Endothelial cell of umbilical vein (primary cell): Measurements from ENCODE around the gene LOXL3. TPM values are rescaled to one million over a fixed set of nuclear protein-coding genes. Genes with fewer than 3 reads are reported as not detected.

ENCODE experiments used
- BruUV-seq: library from RNA; stranded (reverse); fragments of 400-500 nt; replicated peaks from 2 replicates; lab custom pipeline; 2021; lab: Mats Ljungman, UMichigan
- CTCF ChIA-PET: fragments of 300-600, 350-600 bp; sonication (Branson Sonifier 250); formaldehyde crosslinking; loops from one replicate; lab custom pipeline; 2021; ENCODE audit warnings: antibody characterized with exemption, inconsistent platforms; lab: Charles Lee
- POLR2A ChIA-PET: fragments of 300-600, 350-600 bp; sonication (Branson Sonifier 250); formaldehyde crosslinking; loops from one replicate; lab custom pipeline; 2021; ENCODE audit warnings: antibody characterized with exemption, inconsistent platforms; lab: Charles Lee
- DNase-seq: peaks from one replicate; pipeline ENCODE4 v3.0.0-alpha.2; 2011; ENCODE audit warnings: low read depth, low spot score
- FAIRE-seq: peaks from 2 replicates; lab custom pipeline; 2011; peaks lifted over from hg19 to GRCh38; lab: Jason Lieb, UNC
- H2AFZ ChIP-seq: 2 replicates; pipeline ENCODE4 v1.6.0; 2012; ENCODE audit warnings: low read depth, low read length, control low read depth, inconsistent platforms
- H3K27ac ChIP-seq: 2 replicates; pipeline ENCODE4 v1.5.1; 2011; ENCODE audit warnings: low read depth, mild to moderate bottlenecking, control low read depth, low read length, moderate library complexity; ENCODE audit not compliant: insufficient read depth
- H3K27me3 ChIP-seq, 2 experiments: 2 replicates each; pipeline versions ENCODE4 v1.6.0 to v1.6.1; 2011; ENCODE audit warnings: low read length in 2 of 2, mixed read lengths in 1 of 2; ENCODE audit not compliant: control insufficient read depth in 2 of 2, insufficient read depth in 2 of 2
- H3K36me3 ChIP-seq, 2 experiments: 2 replicates in 1 of 2; 3 replicates in 1 of 2; pipeline ENCODE4 v1.5.1; 2011; ENCODE audit warnings: low read length in 2 of 2, mild to moderate bottlenecking in 1 of 2, moderate library complexity in 1 of 2; ENCODE audit not compliant: control insufficient read depth in 2 of 2, insufficient read depth in 2 of 2; ENCODE audit errors: extremely low read depth in 1 of 2
- H3K4me1 ChIP-seq: 3 replicates; pipeline ENCODE4 v1.5.1; 2011; ENCODE audit warnings: mild to moderate bottlenecking, low read length; ENCODE audit not compliant: control insufficient read depth, insufficient read depth; ENCODE audit errors: extremely low read depth
- H3K4me2 ChIP-seq: 2 replicates; pipeline ENCODE4 v1.6.1; 2011; ENCODE audit warnings: low read length, control low read depth, mixed read lengths; ENCODE audit not compliant: insufficient read depth
- H3K4me3 ChIP-seq, 3 experiments: fragments of 200-600 bp in 1 of 3; sonication (generic), shearing (Covaris generic) in 1 of 3; replicated peaks in 1 of 3; 2 replicates each; pipeline ENCODE4 v1.5.1; 2011 to 2016; ENCODE audit warnings: control low read depth in 3 of 3, low read length in 3 of 3, mild to moderate bottlenecking in 2 of 3, inconsistent platforms in 1 of 3, low read depth in 1 of 3, moderate library complexity in 1 of 3; ENCODE audit not compliant: insufficient read depth in 1 of 3
- H3K79me2 ChIP-seq: 2 replicates; pipeline ENCODE4 v1.6.0; 2012; ENCODE audit warnings: low read length, inconsistent platforms; ENCODE audit not compliant: control insufficient read depth, insufficient read depth
- H3K9ac ChIP-seq: replicated peaks from 2 replicates; pipeline ENCODE3; 2011; ENCODE audit warnings: low read length, control low read depth; ENCODE audit not compliant: insufficient read depth; ENCODE audit errors: extremely low read depth
- H3K9me1 ChIP-seq: replicated peaks from 3 replicates; pipeline ENCODE4 v1.6.0; 2011; ENCODE audit warnings: mild to moderate bottlenecking, low read length; ENCODE audit not compliant: control insufficient read depth, insufficient read depth; ENCODE audit errors: extremely low read depth
- H3K9me3 ChIP-seq: replicated peaks from 2 replicates; pipeline ENCODE4 v1.5.1; 2012; ENCODE audit warnings: low read length, inconsistent platforms; ENCODE audit not compliant: control insufficient read depth, insufficient read depth
- H4K20me1 ChIP-seq: replicated peaks from 2 replicates; pipeline ENCODE3; 2011; ENCODE audit warnings: mild to moderate bottlenecking, low read length; ENCODE audit not compliant: control insufficient read depth, insufficient read depth; ENCODE audit errors: extremely low read depth
- EZH2 ChIP-seq: IDR thresholded peaks from 2 replicates; pipeline ENCODE4 v1.6.1; 2012; ENCODE audit warnings: borderline replicate concordance, low read depth, mild to moderate bottlenecking, moderate library complexity, low read length, inconsistent platforms; ENCODE audit not compliant: severe bottlenecking
- FOS ChIP-seq: IDR thresholded peaks from 2 replicates; pipeline ENCODE4 v1.6.1; 2011; ENCODE audit warnings: mild to moderate bottlenecking, low read length, moderate library complexity, borderline replicate concordance; ENCODE audit not compliant: insufficient read depth
- GATA2 ChIP-seq: IDR thresholded peaks from 2 replicates; pipeline ENCODE4 v1.7.0; 2011; ENCODE audit warnings: low read depth, mild to moderate bottlenecking, moderate library complexity, mixed read lengths, low read length; ENCODE audit not compliant: insufficient read length, insufficient read depth
- JUN ChIP-seq: IDR thresholded peaks from 2 replicates; pipeline ENCODE4 v1.6.1; 2011; ENCODE audit warnings: borderline replicate concordance, low read depth; ENCODE audit not compliant: insufficient read length, insufficient read depth
- MAX ChIP-seq: IDR thresholded peaks from 2 replicates; pipeline ENCODE4 v1.6.1; 2011; ENCODE audit not compliant: insufficient read depth, insufficient read length
- MYC ChIP-seq: IDR thresholded peaks from one replicate; pipeline ENCODE4 v1.6.1; 2011; ENCODE audit warnings: mild to moderate bottlenecking, low read depth, low read length
- POLR2A ChIP-seq: IDR thresholded peaks from 2 replicates; pipeline ENCODE4 v1.6.1; 2012; ENCODE audit warnings: low read depth, mild to moderate bottlenecking, control low read depth, low read length
- POLR2AphosphoS5 ChIP-seq: IDR thresholded peaks from 2 replicates; pipeline ENCODE4 v1.6.1; 2012; ENCODE audit warnings: low read depth, mild to moderate bottlenecking, control low read depth, low read length, moderate library complexity; ENCODE audit not compliant: insufficient read depth
- dilution Hi-C: fragments of 300-500 bp; cut with MboI; formaldehyde crosslinking; loops from one replicate; pipeline ENCODE4 v1.15.0; 2019; ENCODE audit warnings: low sequenced_read_pairs; ENCODE audit not compliant: extremely low pct_ligation_motif_present
- intact Hi-C: fragments of 100-400 bp; cut with micrococcal nuclease; formaldehyde crosslinking; loops from one replicate; pipeline ENCODE4 v1.10.0; 2022
- polyA plus RNA-seq, 4 experiments: library from polyadenylated mRNA; depleted of rRNA in 3 of 4; stranded (reverse) in 3 of 4; unstranded in 1 of 4; fragments of >200 nt; gene quantifications; 2 replicates each; pipeline versions ENCODE4 v1.2.1 to v1.2.3, GENCODE V29; 2011 to 2012; ENCODE audit warnings: missing spikeins in 1 of 4
- total RNA-seq: library from RNA; stranded (reverse); gene quantifications from 2 replicates; pipeline ENCODE4 v1.2.3, GENCODE V29; 2021
- TF ChIP-seq, protein P1 (sequence below), 2 donors: IDR thresholded peaks; 1 replicate in 1 of 2; 2 replicates in 1 of 2; pipeline ENCODE4 v1.5.1; 2011; ENCODE audit warnings: low read length in 2 of 2, mild to moderate bottlenecking in 2 of 2, moderate library complexity in 2 of 2, control low read depth in 1 of 2, inconsistent platforms in 1 of 2, low read depth in 1 of 2; ENCODE audit not compliant: insufficient read depth in 1 of 2; ENCODE audit errors: extremely low read depth in 1 of 2

The LOXL3 gene
- total and polyA plus RNA-seq, 2 donors (not counting 3 experiments of a cell fraction or from before 2014, with no cell fraction given), result 0.95 to 1.3 TPM

- no peak for TF ChIP-seq EZH2
- TF ChIP-seq FOS, result peak; percentile 90
- peak; percentile 37 for TF ChIP-seq MAX
- TF ChIP-seq, protein P1, sequence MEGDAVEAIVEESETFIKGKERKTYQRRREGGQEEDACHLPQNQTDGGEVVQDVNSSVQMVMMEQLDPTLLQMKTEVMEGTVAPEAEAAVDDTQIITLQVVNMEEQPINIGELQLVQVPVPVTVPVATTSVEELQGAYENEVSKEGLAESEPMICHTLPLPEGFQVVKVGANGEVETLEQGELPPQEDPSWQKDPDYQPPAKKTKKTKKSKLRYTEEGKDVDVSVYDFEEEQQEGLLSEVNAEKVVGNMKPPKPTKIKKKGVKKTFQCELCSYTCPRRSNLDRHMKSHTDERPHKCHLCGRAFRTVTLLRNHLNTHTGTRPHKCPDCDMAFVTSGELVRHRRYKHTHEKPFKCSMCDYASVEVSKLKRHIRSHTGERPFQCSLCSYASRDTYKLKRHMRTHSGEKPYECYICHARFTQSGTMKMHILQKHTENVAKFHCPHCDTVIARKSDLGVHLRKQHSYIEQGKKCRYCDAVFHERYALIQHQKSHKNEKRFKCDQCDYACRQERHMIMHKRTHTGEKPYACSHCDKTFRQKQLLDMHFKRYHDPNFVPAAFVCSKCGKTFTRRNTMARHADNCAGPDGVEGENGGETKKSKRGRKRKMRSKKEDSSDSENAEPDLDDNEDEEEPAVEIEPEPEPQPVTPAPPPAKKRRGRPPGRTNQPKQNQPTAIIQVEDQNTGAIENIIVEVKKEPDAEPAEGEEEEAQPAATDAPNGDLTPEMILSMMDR (IDR thresholded peaks at IDR 0.05; ENCODE audit: extremely low read depth in 1 of 2, insufficient read depth in 1 of 2, low read depth in 1 of 2, low read length in 2 of 2), result peak; percentile 31 to 50
- peak; percentile 98 for TF ChIP-seq POLR2AphosphoS5
- TF ChIP-seq MYC, result no peak
- no peak for TF ChIP-seq GATA2
- TF ChIP-seq POLR2A, result peak; percentile 96
- peak; percentile 62 for TF ChIP-seq JUN
- H3K27me3 ChIP-seq, result peaks cover 18 to 30% of the 10 kb centered on the region in 2 experiments
- H3K9me3 ChIP-seq, result no peaks in the 10 kb centered on the region
- H3K9ac ChIP-seq, result peak overlapping the region; percentile 46
- H2AFZ ChIP-seq, result peak overlapping the region; percentile 41
- dilution Hi-C loops, result no loop called here
- peaks cover 40% of the 10 kb centered on the region for H3K4me1 ChIP-seq
- no peaks in the 10 kb centered on the region for H3K9me1 ChIP-seq
- H3K79me2 ChIP-seq, result peaks cover 4% of the 10 kb centered on the region
- ChIA-PET POLR2A (no interaction called here), CTCF (interaction anchor here (1.4 to 1.8 kb wide), 3 partner anchors 13 to 111 kb away, joined by 3 to 10 read pairs (median 4); partner anchors contain the start of genes CCDC142 and TTC31)
- intact Hi-C loops, result loop anchor here (1.0 to 5.0 kb wide), 2 partner anchors 20 to 149 kb away; partner anchors contain the start of genes SEMA4F and TTC31
- FAIRE-seq, result peak; percentile 97
- peak overlapping the region; percentile 59 for H3K27ac ChIP-seq
- peaks cover 0 to 4% of the 10 kb centered on the region in 2 experiments for H3K36me3 ChIP-seq
- BruUV-seq, result TSS peak; percentile 30
- DNase-seq, result peak; percentile 86
- peak overlapping the region; percentile 44 to 55 (median 50) for H3K4me3 ChIP-seq
- peak overlapping the region; percentile 62 for H3K4me2 ChIP-seq
- H4K20me1 ChIP-seq, result no peaks in the 10 kb centered on the region
Measured at GRCh38 chr2:74502720-74503505, 50.8 kb downstream of the LOXL3 start.
